Activated CD8-positive, alpha-beta T cell treated with anti-CD3 and anti-CD28 coated beads for 36 hours (primary cell): ENCODE results near the gene PRKG1. TPM values are rescaled to one million over a fixed set of nuclear protein-coding genes. Genes with fewer than 3 reads are reported as not detected.

Experiments
- ATAC-seq: fragments of 200-7000 bp; cut with Tn5 transposase; one replicate; pipeline ENCODE4 v1.10.0; 2021; ENCODE audit warnings: mild to moderate bottlenecking, moderate library complexity
- CTCF ChIA-PET: fragments of 350-600 bp; sonication (Branson Sonifier 250); formaldehyde crosslinking; loops from one replicate; lab custom pipeline; 2021; ENCODE audit warnings: antibody characterized with exemption; lab: Charles Lee
- POLR2A ChIA-PET: fragments of 350-600 bp; sonication (Branson Sonifier 250); formaldehyde crosslinking; loops from one replicate; lab custom pipeline; 2021; ENCODE audit warnings: antibody characterized with exemption; lab: Charles Lee
- DNase-seq: peaks from one replicate; pipeline ENCODE4 v3.0.0-alpha.2; 2020
- H3K27ac Mint-ChIP-seq: one replicate; pipeline ENCODE4 v1.8.0; 2021; ENCODE audit warnings: mild to moderate bottlenecking, mixed read lengths
- H3K27me3 Mint-ChIP-seq: one replicate; pipeline ENCODE4 v1.8.0; 2021; ENCODE audit warnings: mixed read lengths
- H3K36me3 Mint-ChIP-seq: one replicate; pipeline ENCODE4 v1.8.0; 2021; ENCODE audit warnings: low read depth, mixed read lengths
- H3K4me1 Mint-ChIP-seq: one replicate; pipeline ENCODE4 v1.8.0; 2021; ENCODE audit warnings: low read depth, mixed read lengths
- H3K4me3 Mint-ChIP-seq: one replicate; pipeline ENCODE4 v1.8.0; 2021; ENCODE audit warnings: mild to moderate bottlenecking, moderate library complexity, mixed read lengths
- H3K9me3 Mint-ChIP-seq: one replicate; pipeline ENCODE4 v1.8.0; 2021; ENCODE audit warnings: mixed read lengths
- intact Hi-C: fragments of 100-400 bp; cut with micrococcal nuclease; formaldehyde crosslinking; loops from one replicate; pipeline ENCODE4 v1.10.0; 2022
- total RNA-seq, 2 experiments: library from RNA; stranded (reverse); gene quantifications; one replicate each; pipeline ENCODE4 v1.2.3, GENCODE V29; 2021
- TF ChIP-seq, protein P1 (sequence below): fragments of 200-600 bp; IDR thresholded peaks from one replicate; pipeline ENCODE4 v1.8.0; 2022; ENCODE audit warnings: antibody characterized with exemption, mild to moderate bottlenecking

The PRKG1 gene
- total RNA-seq, 2 experiments from 2014 or later: not detected

DNA sequence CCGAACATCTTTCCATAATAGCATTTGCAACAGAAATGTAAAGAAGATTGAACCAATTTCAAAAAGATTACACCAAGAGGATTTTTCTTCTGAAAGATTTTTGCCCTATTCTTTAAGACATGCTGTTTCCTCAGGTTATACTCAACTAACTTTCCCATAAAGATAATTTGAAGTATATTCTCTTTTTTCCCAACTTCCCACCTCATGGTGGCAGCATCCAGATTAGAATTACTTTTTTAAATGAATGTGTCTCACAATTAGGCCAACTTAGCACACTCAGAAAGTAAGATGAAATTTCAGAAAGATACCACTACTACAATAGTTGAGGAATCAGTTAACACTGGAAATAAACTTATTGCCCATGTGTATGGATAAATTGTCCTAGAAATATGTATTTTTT lies 803.3 kb downstream of the PRKG1 start:
- POLR2A ChIA-PET: no interaction called here
- CTCF ChIA-PET: no interaction called here
- Mint-ChIP-seq H3K36me3 (no peaks in the 10 kb centered on the region), H3K4me3 (no peak overlapping the region), H3K9me3 (no peaks in the 10 kb centered on the region), H3K27ac (no peak overlapping the region), H3K4me1 (peaks cover 11% of the 10 kb centered on the region), H3K27me3 (no peaks in the 10 kb centered on the region)
- DNase-seq: no peak
- ATAC-seq: no peak
- intact Hi-C loops: no loop called here
- TF ChIP-seq, protein P1, sequence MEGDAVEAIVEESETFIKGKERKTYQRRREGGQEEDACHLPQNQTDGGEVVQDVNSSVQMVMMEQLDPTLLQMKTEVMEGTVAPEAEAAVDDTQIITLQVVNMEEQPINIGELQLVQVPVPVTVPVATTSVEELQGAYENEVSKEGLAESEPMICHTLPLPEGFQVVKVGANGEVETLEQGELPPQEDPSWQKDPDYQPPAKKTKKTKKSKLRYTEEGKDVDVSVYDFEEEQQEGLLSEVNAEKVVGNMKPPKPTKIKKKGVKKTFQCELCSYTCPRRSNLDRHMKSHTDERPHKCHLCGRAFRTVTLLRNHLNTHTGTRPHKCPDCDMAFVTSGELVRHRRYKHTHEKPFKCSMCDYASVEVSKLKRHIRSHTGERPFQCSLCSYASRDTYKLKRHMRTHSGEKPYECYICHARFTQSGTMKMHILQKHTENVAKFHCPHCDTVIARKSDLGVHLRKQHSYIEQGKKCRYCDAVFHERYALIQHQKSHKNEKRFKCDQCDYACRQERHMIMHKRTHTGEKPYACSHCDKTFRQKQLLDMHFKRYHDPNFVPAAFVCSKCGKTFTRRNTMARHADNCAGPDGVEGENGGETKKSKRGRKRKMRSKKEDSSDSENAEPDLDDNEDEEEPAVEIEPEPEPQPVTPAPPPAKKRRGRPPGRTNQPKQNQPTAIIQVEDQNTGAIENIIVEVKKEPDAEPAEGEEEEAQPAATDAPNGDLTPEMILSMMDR: no peak

DNA sequence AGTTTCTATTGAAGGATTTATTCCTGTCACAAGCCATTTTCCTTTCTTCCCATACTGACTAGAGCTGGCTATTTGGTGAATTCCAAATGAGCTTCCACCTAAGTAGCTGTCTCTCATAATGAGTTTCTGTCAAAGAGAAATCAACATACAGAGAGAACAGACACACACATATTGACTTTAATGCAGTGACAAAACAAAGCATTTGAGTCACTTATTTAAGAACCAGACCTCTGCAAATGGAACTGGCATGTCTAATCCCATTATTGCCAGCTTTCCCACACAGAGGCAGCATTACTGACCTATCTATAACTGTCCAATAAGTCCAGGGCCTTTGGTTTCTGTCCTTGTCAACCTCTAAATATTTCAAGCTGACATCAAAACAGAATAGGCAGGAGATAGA lies 804.4 kb downstream of the PRKG1 start:
- POLR2A ChIA-PET: no interaction called here
- Mint-ChIP-seq H3K4me3 (no peak overlapping the region), H3K9me3 (no peaks in the 10 kb centered on the region), H3K27me3 (no peaks in the 10 kb centered on the region), H3K36me3 (no peaks in the 10 kb centered on the region), H3K4me1 (peaks cover 11% of the 10 kb centered on the region), H3K27ac (no peak overlapping the region)
- TF ChIP-seq, protein P1: no peak
- no peak for DNase-seq
- intact Hi-C loops: no loop called here
- CTCF ChIA-PET: no interaction called here
- ATAC-seq: no peak

DNA sequence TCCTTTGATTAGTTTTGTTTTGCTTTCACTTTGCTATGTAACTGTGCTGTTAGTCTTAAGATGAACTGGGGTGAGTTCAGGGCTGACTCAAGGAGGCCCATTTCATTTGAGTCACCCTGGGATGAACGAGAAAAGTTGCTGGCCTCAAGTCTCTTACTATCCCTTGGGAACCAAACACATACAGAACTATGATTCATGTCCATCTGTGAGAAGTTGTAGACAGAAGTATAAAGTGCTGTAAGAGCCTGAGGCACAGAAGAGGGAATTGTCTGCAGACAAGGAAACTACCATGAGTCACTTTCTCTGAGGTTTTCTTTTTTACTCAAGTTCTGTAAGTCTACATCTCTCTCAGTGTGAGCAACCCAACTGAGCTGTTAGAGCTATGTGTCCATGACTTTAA lies 805.0 kb downstream of the PRKG1 start:
- DNase-seq (peak; percentile 12), ATAC-seq (peak; percentile 91)
- H3K4me1 Mint-ChIP-seq: peaks cover 11% of the 10 kb centered on the region
- CTCF ChIA-PET: no interaction called here
- H3K9me3 Mint-ChIP-seq: no peaks in the 10 kb centered on the region
- H3K4me3 Mint-ChIP-seq: no peak overlapping the region
- intact Hi-C loops: no loop called here
- POLR2A ChIA-PET: no interaction called here
- H3K27ac Mint-ChIP-seq: no peak overlapping the region
- TF ChIP-seq, protein P1: no peak
- H3K36me3 Mint-ChIP-seq: no peaks in the 10 kb centered on the region
- no peaks in the 10 kb centered on the region for H3K27me3 Mint-ChIP-seq

DNA sequence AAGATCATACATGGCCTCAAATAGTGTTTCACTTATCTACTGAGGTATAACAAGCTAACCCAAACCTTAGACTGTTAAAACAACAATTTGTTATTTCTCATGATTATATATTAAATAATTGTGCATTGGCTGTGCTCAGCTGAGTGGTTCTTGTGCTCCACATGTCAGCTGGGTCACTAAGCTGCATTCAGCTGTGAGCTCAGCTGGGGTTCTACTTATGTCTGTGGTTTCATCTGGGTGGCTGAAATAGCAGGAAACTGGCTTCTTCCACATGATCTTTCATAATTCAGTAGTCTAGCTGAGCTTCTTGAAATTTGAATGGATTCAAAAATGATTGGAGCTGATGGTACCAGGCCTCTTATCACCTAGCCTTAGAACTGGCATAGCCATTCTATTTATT lies 806.9 kb downstream of the PRKG1 start:
- ChIA-PET CTCF (no interaction called here), POLR2A (no interaction called here)
- Mint-ChIP-seq H3K27me3 (no peaks in the 10 kb centered on the region), H3K27ac (no peak overlapping the region), H3K4me3 (no peak overlapping the region), H3K9me3 (no peaks in the 10 kb centered on the region), H3K4me1 (peaks cover 11% of the 10 kb centered on the region), H3K36me3 (no peaks in the 10 kb centered on the region)
- intact Hi-C loops: no loop called here
- ATAC-seq (no peak), DNase-seq (no peak)
- TF ChIP-seq, protein P1: no peak

DNA sequence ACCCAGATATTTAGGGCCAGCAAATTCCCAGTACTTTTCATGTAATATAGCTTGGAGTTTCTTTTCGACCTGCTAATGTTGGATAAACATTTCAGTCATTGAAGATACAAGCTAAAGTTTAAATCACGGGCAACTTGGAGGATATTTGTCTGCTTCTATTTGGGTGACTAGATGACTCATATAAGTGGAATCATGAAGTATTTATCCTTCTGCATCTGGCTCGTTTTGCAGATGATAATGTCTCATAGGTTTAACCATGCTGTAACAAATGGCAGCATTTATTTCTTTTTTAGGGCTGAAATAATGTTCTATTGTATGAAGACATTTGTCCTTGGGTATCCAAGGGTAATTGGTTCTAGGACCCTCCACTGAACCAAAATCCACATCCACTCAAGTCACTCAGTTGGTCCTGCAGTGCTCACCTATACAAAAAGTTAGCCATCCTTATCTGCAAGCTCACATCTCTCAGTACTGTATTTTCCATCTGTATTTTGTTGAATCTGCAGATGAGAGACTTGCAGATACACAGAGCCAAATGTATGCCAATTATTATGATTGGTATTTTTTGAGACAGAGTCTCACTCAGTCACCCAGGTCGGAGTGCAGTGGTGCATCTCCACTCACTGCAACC lies 812.3 kb downstream of the PRKG1 start:
- DNase-seq (no peak), ATAC-seq (no peak)
- Mint-ChIP-seq H3K27ac (no peak overlapping the region), H3K9me3 (no peaks in the 10 kb centered on the region), H3K27me3 (no peaks in the 10 kb centered on the region), H3K4me3 (no peak overlapping the region), H3K36me3 (no peaks in the 10 kb centered on the region), H3K4me1 (no peaks in the 10 kb centered on the region)
- CTCF ChIA-PET: interaction anchor here (1.4 kb wide), 1 partner anchor 16 kb away, joined by 4 read pairs; no protein-coding TSS in a partner anchor
- TF ChIP-seq, protein P1: no peak
- POLR2A ChIA-PET: interaction anchor here (0.6 kb wide), 1 partner anchor 226 kb away, joined by 3 read pairs; no protein-coding TSS in a partner anchor
- intact Hi-C loops: no loop called here
